SIG-M5 treated with dmso at 0.1 percent for 504 hours (cell line): ENCODE results near the gene KIAA0825.
"Not testable (repeated sequence)": the region's sequence is repeated elsewhere in the genome, so short reads cannot be mapped to it uniquely, and the experiment has no call there.

ENCODE experiments used
- DNase-seq: peaks from one replicate; lab custom pipeline; 2025; ENCODE audit not compliant: unreplicated experiment; lab: John Stamatoyannopoulos, UW

The KIAA0825 gene

GRCh38 chr5:94595281-94595840 lies 23.0 kb downstream of the KIAA0825 start:
- DNase-seq: peak; percentile 88

GRCh38 chr5:94577466-94578245 lies 40.7 kb downstream of the KIAA0825 start:
- DNase-seq: no peak

GRCh38 chr5:94575196-94575595 lies 43.2 kb downstream of the KIAA0825 start:
- no peak for DNase-seq

- not testable (repeated sequence) for DNase-seq
These were observed 45.1 kb downstream of the KIAA0825 start for GRCh38 chr5:94573349-94573748.

- DNase-seq: no peak
These were observed 47.0 kb downstream of the KIAA0825 start for GRCh38 chr5:94571415-94571814.

- DNase-seq: no peak
These were observed 53.6 kb downstream of the KIAA0825 start for GRCh38 chr5:94564812-94565211.

GRCh38 chr5:94562327-94562971 lies 56.0 kb downstream of the KIAA0825 start:
- DNase-seq: no peak

GRCh38 chr5:94558028-94558427 lies 60.4 kb downstream of the KIAA0825 start:
- DNase-seq: no peak

GRCh38 chr5:94551858-94552257 lies 66.5 kb downstream of the KIAA0825 start:
- no peak for DNase-seq

GRCh38 chr5:94545870-94546625 lies 72.4 kb downstream of the KIAA0825 start:
- DNase-seq: peak; percentile 69

- no peak for DNase-seq
These were observed 73.4 kb downstream of the KIAA0825 start for GRCh38 chr5:94544875-94545547.

GRCh38 chr5:94544031-94544650 lies 74.3 kb downstream of the KIAA0825 start:
- peak; percentile 85 for DNase-seq

GRCh38 chr5:94540856-94541494 lies 77.4 kb downstream of the KIAA0825 start:
- no peak for DNase-seq

- DNase-seq: no peak
These were observed 80.1 kb downstream of the KIAA0825 start for GRCh38 chr5:94538260-94538659.

- no peak for DNase-seq
These were observed 91.7 kb downstream of the KIAA0825 start for GRCh38 chr5:94526706-94527105.

- peak; percentile 62 for DNase-seq
These were observed 93.3 kb downstream of the KIAA0825 start for GRCh38 chr5:94524841-94525697.

GRCh38 chr5:94523018-94523417 lies 95.4 kb downstream of the KIAA0825 start:
- DNase-seq: no peak

- DNase-seq: no peak
These were observed 96.3 kb downstream of the KIAA0825 start for GRCh38 chr5:94522117-94522516.
